ENCODE measurements around the gene COL4A3.

- TF ChIP-seq POLR2A (IDR thresholded peaks at IDR 0.05; ENCODE audit: extremely low read depth, insufficient read length) (no peak), CTCF (IDR thresholded peaks at IDR 0.05; ENCODE audit: low read depth, low read length) (no peak), MAX (IDR thresholded peaks at IDR 0.05; ENCODE audit: low read depth, low read length) (no peak), MYC (IDR thresholded peaks at IDR 0.05; ENCODE audit: low read depth, low read length) (no peak)
These were observed 10.5 kb upstream of the COL4A3 start for GRCh38 chr2:227153758-227154486.
